ELF-1 (cell line): ENCODE data around the gene FAM234A.
"Not testable (repeated sequence)": the region's sequence is repeated elsewhere in the genome, so short reads cannot be mapped to it uniquely, and the experiment has no call there.

ENCODE experiments used
- DNase-seq: peaks from one replicate; pipeline ENCODE4 v3.0.0-alpha.2; 2016; ENCODE audit warnings: low read depth, low spot score

FAM234A gene

GRCh38 chr16:230351-230750 is 4.3 kb upstream of the FAM234A start:
- DNase-seq, result not testable (repeated sequence)

DNA sequence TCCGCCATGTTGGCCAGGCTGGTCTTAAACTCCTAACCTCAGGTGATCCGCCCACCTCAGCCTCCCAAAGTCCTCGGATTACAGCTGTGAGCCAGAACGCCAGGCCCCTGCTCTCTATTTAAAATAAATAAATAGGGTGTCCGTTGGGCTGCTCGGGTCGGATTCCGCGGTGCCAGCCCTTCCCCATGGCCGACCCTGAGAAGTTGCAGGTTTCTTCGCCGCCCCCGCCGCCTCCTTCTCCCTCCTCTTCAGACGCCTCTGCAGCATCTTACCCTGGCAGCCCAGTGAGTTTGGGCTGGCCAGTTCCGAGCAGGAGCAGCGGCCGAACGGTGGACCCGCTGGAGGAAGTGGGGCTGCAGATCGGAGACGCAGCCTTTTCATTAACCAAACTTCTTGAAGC is 3.7 kb upstream of the FAM234A start:
- peak; percentile 8 for DNase-seq

GRCh38 chr16:239948-240277 is 5.3 kb downstream of the FAM234A start:
- no peak for DNase-seq

GRCh38 chr16:240559-240958 is 5.9 kb downstream of the FAM234A start:
- DNase-seq, result no peak

DNA sequence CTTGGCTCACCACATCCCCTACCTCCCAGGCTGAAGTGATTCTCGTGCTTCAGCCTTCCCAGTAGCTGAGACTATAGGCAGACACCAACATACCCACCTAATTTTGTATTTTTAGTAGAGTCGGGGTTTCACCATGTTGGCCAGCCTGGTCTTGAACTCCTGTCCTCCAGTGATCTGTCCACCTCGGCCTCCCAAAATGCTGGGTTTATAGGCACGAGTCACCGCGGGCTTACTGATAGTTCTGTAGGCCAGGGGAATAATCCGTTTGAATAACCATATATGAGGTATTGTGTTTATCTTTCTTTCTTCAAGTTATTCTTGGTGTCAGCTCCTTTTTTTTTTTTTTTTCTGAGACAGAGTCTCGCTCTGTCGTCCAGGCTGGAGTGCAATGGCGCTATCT is 7.7 kb downstream of the FAM234A start:
- DNase-seq, result no peak

- DNase-seq, result no peak
Observed at GRCh38 chr16:243348-243747, 8.7 kb downstream of the FAM234A start.

DNA sequence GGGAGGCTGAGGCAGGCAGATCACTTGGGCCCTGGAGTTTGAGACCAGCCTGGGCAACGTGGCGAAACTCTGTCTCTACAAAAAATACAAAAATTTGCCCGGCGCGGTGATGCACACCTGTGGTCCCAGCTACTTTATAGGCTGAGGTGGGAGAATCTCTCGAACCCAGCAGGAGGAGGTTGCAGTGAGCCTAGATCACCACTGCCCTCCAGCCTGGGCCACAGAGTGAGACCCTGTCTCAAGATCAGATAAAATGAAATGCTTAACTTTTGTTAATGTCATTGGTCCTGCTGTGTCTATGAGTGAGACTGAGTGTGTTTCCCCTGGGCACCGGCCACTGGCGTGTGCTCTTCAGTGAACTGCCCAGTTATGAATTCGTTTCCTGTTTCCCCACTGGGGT is 10.5 kb downstream of the FAM234A start:
- DNase-seq, result no peak

DNA sequence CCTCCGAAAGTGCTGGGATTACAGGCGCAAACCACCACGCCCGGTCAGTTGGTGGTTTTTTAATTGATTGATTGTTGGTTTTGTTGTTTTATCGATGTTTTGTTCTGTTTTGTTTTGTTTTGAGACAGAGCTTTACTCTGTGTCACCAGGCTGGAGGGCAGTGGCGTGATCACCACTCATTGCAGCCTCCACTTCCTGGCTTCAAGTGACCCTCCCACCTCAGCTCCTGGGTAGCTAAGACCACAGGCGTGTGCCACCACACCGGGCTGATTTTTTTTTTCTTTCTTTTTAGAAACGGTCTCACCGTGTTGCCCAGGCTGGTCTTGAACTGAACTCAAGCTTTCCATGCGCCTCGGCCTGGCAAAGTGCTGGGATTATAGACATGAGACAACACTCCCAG is 12.4 kb downstream of the FAM234A start:
- DNase-seq, result no peak

DNA sequence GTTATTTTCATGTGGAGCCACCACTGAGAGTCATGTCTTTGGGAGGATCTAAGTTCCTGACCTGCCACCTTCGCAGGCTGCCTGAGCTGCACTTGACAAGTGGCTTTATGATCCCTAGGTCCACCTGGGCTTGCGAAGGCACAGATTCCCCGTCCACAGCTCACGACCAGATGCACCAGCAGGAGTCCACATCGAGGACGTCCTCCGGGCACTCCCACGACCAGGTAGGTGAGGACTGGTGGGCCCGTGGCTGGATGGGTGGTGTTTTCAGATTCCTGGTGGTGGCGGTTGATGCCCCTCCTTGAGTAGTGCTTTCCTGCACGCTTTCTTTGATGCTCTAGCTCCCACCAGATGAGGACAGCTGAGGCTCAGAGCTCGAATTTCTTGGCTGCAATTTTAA is 14.8 kb downstream of the FAM234A start:
- DNase-seq, result no peak

GRCh38 chr16:252366-253337 is 18.0 kb downstream of the FAM234A start:
- DNase-seq, result no peak

DNA sequence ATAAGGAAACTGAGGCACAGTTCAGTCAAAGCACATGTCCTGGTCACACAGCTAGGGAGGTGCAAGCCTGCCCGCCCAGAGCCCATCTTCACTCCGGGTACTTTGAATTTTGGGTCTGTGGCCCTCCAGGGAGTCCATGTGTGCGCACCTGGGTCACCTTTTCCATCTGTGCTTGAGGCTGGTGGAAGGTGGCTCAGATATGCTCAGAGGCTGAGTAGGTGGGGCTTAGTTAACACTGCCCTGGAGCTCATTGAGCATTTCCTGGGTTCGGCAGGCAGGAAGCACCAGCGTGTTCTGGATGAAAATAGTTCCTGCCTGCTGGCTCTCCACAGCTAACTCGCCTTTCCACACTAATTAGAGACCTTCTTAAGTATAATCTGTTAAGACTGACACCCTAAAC is 19.2 kb downstream of the FAM234A start:
- DNase-seq, result no peak

DNA sequence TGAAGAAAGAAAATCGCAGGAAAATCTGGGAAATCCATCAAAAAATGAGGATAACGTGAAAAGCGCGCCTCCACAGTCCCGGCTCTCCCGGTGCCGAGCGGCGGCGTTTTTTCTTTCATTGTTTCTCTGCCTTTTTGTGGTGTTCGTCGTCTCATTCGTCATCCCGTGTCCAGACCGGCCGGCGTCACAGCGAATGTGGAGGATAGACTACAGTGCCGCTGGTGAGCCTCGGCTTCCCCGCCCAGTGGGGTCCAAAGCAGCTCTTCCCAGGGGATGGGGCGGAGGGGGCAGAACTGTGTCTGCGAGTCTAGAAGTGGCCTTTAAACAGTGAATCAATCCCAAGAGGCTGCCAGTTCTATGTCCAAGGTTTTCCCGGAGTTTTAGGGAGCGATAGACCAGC is 19.8 kb downstream of the FAM234A start:
- DNase-seq, result no peak

DNA sequence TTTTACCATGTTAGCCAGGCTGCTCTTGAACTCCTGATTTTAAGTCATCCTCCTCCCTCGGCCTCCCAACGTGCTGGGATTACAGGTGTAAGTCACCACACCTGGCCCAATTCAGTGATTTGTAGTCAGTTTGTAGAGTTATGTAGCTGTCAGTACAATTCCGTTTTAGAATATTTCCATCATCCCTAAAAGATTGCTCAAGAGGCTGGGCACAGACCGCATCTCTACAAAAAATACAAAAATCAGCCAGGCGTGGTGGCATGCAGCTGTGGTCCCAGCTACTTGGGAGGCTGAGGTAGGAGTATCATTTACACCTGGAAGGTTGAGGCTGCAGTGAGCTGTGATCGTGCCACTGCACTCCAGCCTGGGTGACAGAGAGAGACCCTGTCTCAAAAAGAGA is 20.6 kb downstream of the FAM234A start:
- no peak for DNase-seq

GRCh38 chr16:258091-258490 is 23.5 kb downstream of the FAM234A start:
- not testable (repeated sequence) for DNase-seq

- no peak for DNase-seq
Observed at GRCh38 chr16:259226-259625, 24.6 kb downstream of the FAM234A start.

DNA sequence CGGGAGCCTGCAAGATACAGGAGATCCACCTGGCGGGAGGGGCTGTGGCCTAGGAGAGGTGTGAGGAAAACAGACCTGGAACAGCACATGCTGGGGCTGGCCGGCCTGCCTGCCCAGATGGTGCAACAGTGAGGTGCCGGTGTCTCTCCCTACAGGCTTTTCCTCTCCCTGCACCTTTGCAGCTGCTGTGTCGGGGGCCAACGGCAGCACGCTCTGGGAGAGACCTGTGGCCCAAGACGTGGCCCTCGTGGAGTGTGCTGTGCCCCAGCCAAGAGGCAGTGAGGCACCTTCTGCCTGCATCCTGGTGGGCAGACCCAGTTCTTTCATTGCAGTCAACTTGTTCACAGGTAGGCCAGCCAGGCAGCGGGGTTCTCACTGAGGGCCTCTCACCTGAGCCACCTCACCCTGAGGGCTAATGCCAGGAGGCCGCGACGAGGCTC is 25.2 kb downstream of the FAM234A start:
- no peak for DNase-seq

GRCh38 chr16:260326-260725 is 25.7 kb downstream of the FAM234A start:
- no peak for DNase-seq

GRCh38 chr16:261031-261691 is 26.5 kb downstream of the FAM234A start:
- DNase-seq, result no peak

GRCh38 chr16:262121-262745 is 27.6 kb downstream of the FAM234A start:
- no peak for DNase-seq

- no peak for DNase-seq
Observed at GRCh38 chr16:263182-263774, 28.7 kb downstream of the FAM234A start.

- DNase-seq, result no peak
Observed at GRCh38 chr16:263944-264343, 29.3 kb downstream of the FAM234A start.

GRCh38 chr16:264440-264951 is 29.9 kb downstream of the FAM234A start:
- no peak for DNase-seq
